ENCODE results near the gene CACNA1C.
A peak's percentile ranks its signal among the peaks of the same experiment; 100 is the strongest.

The CACNA1C gene

GRCh38 chr12:2539938-2540337 is 487.2 kb downstream of the CACNA1C start:
- DNase-seq: no peak

GRCh38 chr12:2540535-2540941 is 487.8 kb downstream of the CACNA1C start:
- no peak for DNase-seq

GRCh38 chr12:2541631-2542204 is 488.9 kb downstream of the CACNA1C start:
- DNase-seq: no peak

- no peak for DNase-seq
Measured at GRCh38 chr12:2543801-2544200, 491.0 kb downstream of the CACNA1C start.

GRCh38 chr12:2544230-2544629 is 491.4 kb downstream of the CACNA1C start:
- DNase-seq: no peak

GRCh38 chr12:2547273-2548044 is 494.7 kb downstream of the CACNA1C start:
- peak; percentile 81 for DNase-seq

- no peak for DNase-seq
Measured at GRCh38 chr12:2548081-2548480, 495.3 kb downstream of the CACNA1C start.

GRCh38 chr12:2550561-2551411 is 498.0 kb downstream of the CACNA1C start:
- DNase-seq: no peak

- DNase-seq: peak; percentile 86
Measured at GRCh38 chr12:2551412-2551900, 498.7 kb downstream of the CACNA1C start.

- DNase-seq: no peak
Measured at GRCh38 chr12:2552000-2552756, 499.4 kb downstream of the CACNA1C start.

- peak; percentile 14 for DNase-seq
Measured at GRCh38 chr12:2553388-2554126, 500.8 kb downstream of the CACNA1C start.

GRCh38 chr12:2555487-2556082 is 502.8 kb downstream of the CACNA1C start:
- DNase-seq: no peak

- DNase-seq: no peak
Measured at GRCh38 chr12:2557597-2557996, 504.8 kb downstream of the CACNA1C start.

- DNase-seq: no peak
Measured at GRCh38 chr12:2559931-2560330, 507.1 kb downstream of the CACNA1C start.

- peak; percentile 68 for DNase-seq
Measured at GRCh38 chr12:2560356-2560755, 507.6 kb downstream of the CACNA1C start.

- DNase-seq: peak; percentile 73
Measured at GRCh38 chr12:2561367-2561766, 508.6 kb downstream of the CACNA1C start.

GRCh38 chr12:2562400-2562799 is 509.6 kb downstream of the CACNA1C start:
- DNase-seq: no peak

- DNase-seq: no peak
Measured at GRCh38 chr12:2563709-2564108, 510.9 kb downstream of the CACNA1C start.

GRCh38 chr12:2566161-2566560 is 513.4 kb downstream of the CACNA1C start:
- DNase-seq: no peak

- DNase-seq: no peak
Measured at GRCh38 chr12:2567711-2568110, 514.9 kb downstream of the CACNA1C start.

- DNase-seq: no peak
Measured at GRCh38 chr12:2570562-2570961, 517.8 kb downstream of the CACNA1C start.
